Natural killer cell treated with Interleukin-12 subunit alpha and Interleukin-12 subunit beta and Interleukin-15 and Interleukin-18, amount 100 ng/mL, for 72 hours (primary cell): ENCODE measurements around the gene CBR3. TPM values are rescaled to one million over a fixed set of nuclear protein-coding genes. Genes with fewer than 3 reads are reported as not detected.

Source experiments
- ATAC-seq, 2 donors: fragments of 150-1000 bp; cut with Tn5 transposase in 1 of 2; sonication (Bioruptor Pico), chemical (Tn5 transposase) in 1 of 2; 2 replicates each; pipeline ENCODE4 v1.10.0; 2021
- DNase-seq: peaks from one replicate; pipeline ENCODE4 v3.0.0; 2022; ENCODE audit warnings: low spot score
- H3K27ac Mint-ChIP-seq, 2 donors: 1 replicate in 1 of 2; 2 replicates in 1 of 2; pipeline ENCODE4 v1.8.0; 2022; ENCODE audit warnings: mixed read lengths in 2 of 2, mild to moderate bottlenecking in 1 of 2, moderate library complexity in 1 of 2
- H3K27me3 Mint-ChIP-seq, 2 donors: 1 replicate in 1 of 2; 2 replicates in 1 of 2; pipeline ENCODE4 v1.8.0; 2022; ENCODE audit warnings: mixed read lengths in 2 of 2
- H3K36me3 Mint-ChIP-seq: one replicate; pipeline ENCODE4 v1.8.0; 2022; ENCODE audit warnings: mixed read lengths
- H3K4me1 Mint-ChIP-seq, 2 donors: 1 replicate in 1 of 2; 2 replicates in 1 of 2; pipeline ENCODE4 v1.8.0; 2022; ENCODE audit warnings: low read depth in 2 of 2, mixed read lengths in 2 of 2, mild to moderate bottlenecking in 1 of 2
- H3K4me3 Mint-ChIP-seq: one replicate; pipeline ENCODE4 v1.8.0; 2022; ENCODE audit warnings: mixed read lengths
- H3K9me3 Mint-ChIP-seq: 2 replicates; pipeline ENCODE4 v1.8.0; 2022; ENCODE audit warnings: mixed read lengths
- total RNA-seq, 2 donors: library from RNA; stranded (reverse); gene quantifications; one replicate each; pipeline ENCODE4 v1.2.3, GENCODE V29; 2022

The CBR3 gene
- total RNA-seq, 2 donors from 2014 or later, result 4.5 to 6.5 TPM

GRCh38 chr21:36170823-36171222, 35.9 kb downstream of the CBR3 start:
- no peaks in the 10 kb centered on the region for H3K9me3 Mint-ChIP-seq
- DNase-seq (no peak), ATAC-seq (no peak)
- H3K27ac Mint-ChIP-seq, result no peak overlapping the region
- H3K4me3 Mint-ChIP-seq, result no peak overlapping the region
- H3K36me3 Mint-ChIP-seq, result no peaks in the 10 kb centered on the region
- peaks cover 10 to 23% of the 10 kb centered on the region in 2 donors for H3K4me1 Mint-ChIP-seq
- no peaks in the 10 kb centered on the region for H3K27me3 Mint-ChIP-seq

GRCh38 chr21:36171336-36171735, 36.5 kb downstream of the CBR3 start:
- Mint-ChIP-seq H3K4me1 (peaks cover 10 to 23% of the 10 kb centered on the region in 2 donors), H3K4me3 (no peak overlapping the region), H3K9me3 (no peaks in the 10 kb centered on the region), H3K27ac (peak overlapping the region; percentile 65 to 92), H3K27me3 (no peaks in the 10 kb centered on the region), H3K36me3 (no peaks in the 10 kb centered on the region)
- no peak for DNase-seq
- ATAC-seq, result no peak

- H3K4me3 Mint-ChIP-seq, result no peak overlapping the region
- no peaks in the 10 kb centered on the region for H3K27me3 Mint-ChIP-seq
- H3K27ac Mint-ChIP-seq, result peak overlapping the region; percentile 65 to 92
- peaks cover 10 to 22% of the 10 kb centered on the region in 2 donors for H3K4me1 Mint-ChIP-seq
- H3K9me3 Mint-ChIP-seq, result no peaks in the 10 kb centered on the region
- ATAC-seq (no peak), DNase-seq (no peak)
- H3K36me3 Mint-ChIP-seq, result no peaks in the 10 kb centered on the region
Measured at GRCh38 chr21:36171741-36172331, 37.0 kb downstream of the CBR3 start.

GRCh38 chr21:36174780-36175179, 39.9 kb downstream of the CBR3 start:
- ATAC-seq (no peak), DNase-seq (no peak)
- Mint-ChIP-seq H3K27me3 (no peaks in the 10 kb centered on the region), H3K36me3 (no peaks in the 10 kb centered on the region), H3K4me1 (peaks cover 10 to 19% of the 10 kb centered on the region in 2 donors), H3K4me3 (no peak overlapping the region), H3K27ac (peak overlapping the region in 1 of 2 donors; percentile 92), H3K9me3 (no peaks in the 10 kb centered on the region)

- DNase-seq, result no peak
- Mint-ChIP-seq H3K4me3 (no peak overlapping the region), H3K9me3 (no peaks in the 10 kb centered on the region), H3K27ac (peak overlapping the region in 1 of 2 donors; percentile 92), H3K4me1 (peaks cover 10 to 17% of the 10 kb centered on the region in 2 donors), H3K36me3 (no peaks in the 10 kb centered on the region), H3K27me3 (no peaks in the 10 kb centered on the region)
- ATAC-seq, result no peak
Measured at GRCh38 chr21:36175771-36176565, 41.1 kb downstream of the CBR3 start.

- Mint-ChIP-seq H3K4me3 (no peak overlapping the region), H3K27ac (no peak overlapping the region), H3K27me3 (no peaks in the 10 kb centered on the region), H3K9me3 (no peaks in the 10 kb centered on the region), H3K4me1 (peaks cover 5 to 16% of the 10 kb centered on the region in 2 donors), H3K36me3 (no peaks in the 10 kb centered on the region)
- ATAC-seq, result no peak
- no peak for DNase-seq
Measured at GRCh38 chr21:36178349-36178748, 43.5 kb downstream of the CBR3 start.

- Mint-ChIP-seq H3K36me3 (no peaks in the 10 kb centered on the region), H3K9me3 (no peaks in the 10 kb centered on the region), H3K4me3 (no peak overlapping the region), H3K27ac (no peak overlapping the region), H3K27me3 (no peaks in the 10 kb centered on the region), H3K4me1 (peaks cover under 1 to 13% of the 10 kb centered on the region in 2 donors)
- ATAC-seq, result no peak
- no peak for DNase-seq
Measured at GRCh38 chr21:36179145-36179544, 44.3 kb downstream of the CBR3 start.

GRCh38 chr21:36180963-36181362, 46.1 kb downstream of the CBR3 start:
- H3K4me3 Mint-ChIP-seq, result no peak overlapping the region
- no peak overlapping the region for H3K27ac Mint-ChIP-seq
- peaks cover 0 to 6% of the 10 kb centered on the region in 2 donors for H3K4me1 Mint-ChIP-seq
- H3K36me3 Mint-ChIP-seq, result no peaks in the 10 kb centered on the region
- H3K9me3 Mint-ChIP-seq, result no peaks in the 10 kb centered on the region
- DNase-seq, result no peak
- no peak for ATAC-seq
- no peaks in the 10 kb centered on the region for H3K27me3 Mint-ChIP-seq

- no peaks in the 10 kb centered on the region for H3K27me3 Mint-ChIP-seq
- H3K27ac Mint-ChIP-seq, result no peak overlapping the region
- no peak for ATAC-seq
- H3K36me3 Mint-ChIP-seq, result no peaks in the 10 kb centered on the region
- H3K4me1 Mint-ChIP-seq, result peaks cover 2 to 8% of the 10 kb centered on the region in 2 donors
- H3K4me3 Mint-ChIP-seq, result no peak overlapping the region
- no peak for DNase-seq
- H3K9me3 Mint-ChIP-seq, result no peaks in the 10 kb centered on the region
Measured at GRCh38 chr21:36183144-36183795, 48.4 kb downstream of the CBR3 start.

- ATAC-seq (no peak), DNase-seq (no peak)
- H3K9me3 Mint-ChIP-seq, result no peaks in the 10 kb centered on the region
- H3K27me3 Mint-ChIP-seq, result no peaks in the 10 kb centered on the region
- H3K27ac Mint-ChIP-seq, result no peak overlapping the region
- no peaks in the 10 kb centered on the region for H3K36me3 Mint-ChIP-seq
- H3K4me1 Mint-ChIP-seq, result peaks cover 6 to 10% of the 10 kb centered on the region in 2 donors
- H3K4me3 Mint-ChIP-seq, result no peak overlapping the region
Measured at GRCh38 chr21:36184545-36184944, 49.7 kb downstream of the CBR3 start.

GRCh38 chr21:36185523-36185922, 50.6 kb downstream of the CBR3 start:
- Mint-ChIP-seq H3K27me3 (no peaks in the 10 kb centered on the region), H3K27ac (no peak overlapping the region), H3K4me1 (peaks cover 6 to 10% of the 10 kb centered on the region in 2 donors), H3K4me3 (no peak overlapping the region), H3K9me3 (no peaks in the 10 kb centered on the region), H3K36me3 (no peaks in the 10 kb centered on the region)
- DNase-seq (no peak), ATAC-seq (no peak)

- no peak overlapping the region for H3K27ac Mint-ChIP-seq
- no peak overlapping the region for H3K4me3 Mint-ChIP-seq
- DNase-seq (no peak), ATAC-seq (no peak)
- no peaks in the 10 kb centered on the region for H3K36me3 Mint-ChIP-seq
- no peaks in the 10 kb centered on the region for H3K27me3 Mint-ChIP-seq
- peaks cover 6 to 10% of the 10 kb centered on the region in 2 donors for H3K4me1 Mint-ChIP-seq
- no peaks in the 10 kb centered on the region for H3K9me3 Mint-ChIP-seq
Measured at GRCh38 chr21:36186081-36186480, 51.2 kb downstream of the CBR3 start.

GRCh38 chr21:36186506-36187399, 51.9 kb downstream of the CBR3 start:
- peaks cover 6% of the 10 kb centered on the region in 2 donors for H3K4me1 Mint-ChIP-seq
- no peak for ATAC-seq

More at GRCh38 chr21:36186506-36187399, 51.9 kb downstream of the CBR3 start:
- H3K9me3 Mint-ChIP-seq, result no peaks in the 10 kb centered on the region
- no peak overlapping the region for H3K27ac Mint-ChIP-seq
- H3K4me3 Mint-ChIP-seq, result no peak overlapping the region
- no peaks in the 10 kb centered on the region for H3K36me3 Mint-ChIP-seq
- DNase-seq, result no peak
- H3K27me3 Mint-ChIP-seq, result no peaks in the 10 kb centered on the region
